KMS-11 (cell line): ENCODE measurements around the gene C19orf53.
"Not testable (repeated sequence)": the region's sequence is repeated elsewhere in the genome, so short reads cannot be mapped to it uniquely, and the experiment has no call there.

ENCODE experiments used
- H2AFZ ChIP-seq: fragments of 200-600 bp; sonication (generic); 2 replicates; pipeline ENCODE4 v1.6.1; 2016; ENCODE audit warnings: antibody characterized with exemption, mixed run types, low read depth
- H3K27ac ChIP-seq: fragments of 200-600 bp; sonication (generic); 2 replicates; pipeline ENCODE4 v1.6.1; 2016; ENCODE audit warnings: mild to moderate bottlenecking, mixed run types
- H3K27me3 ChIP-seq: fragments of 200-600 bp; sonication (generic); 2 replicates; pipeline ENCODE4 v1.6.1; 2017; ENCODE audit warnings: mild to moderate bottlenecking, low read depth, mixed run types, moderate library complexity; ENCODE audit not compliant: insufficient read depth
- H3K36me3 ChIP-seq: fragments of 200-600 bp; sonication (generic); 2 replicates; pipeline ENCODE4 v1.6.1; 2017; ENCODE audit warnings: mild to moderate bottlenecking, mixed run types; ENCODE audit not compliant: insufficient read depth
- H3K4me1 ChIP-seq: fragments of 200-600 bp; sonication (generic); 2 replicates; pipeline ENCODE4 v1.6.1; 2016; ENCODE audit warnings: mild to moderate bottlenecking, low read depth, mixed run types; ENCODE audit not compliant: poor library complexity, severe bottlenecking
- H3K4me2 ChIP-seq: fragments of 200-600 bp; sonication (generic); 2 replicates; pipeline ENCODE4 v1.7.0; 2016; ENCODE audit warnings: mild to moderate bottlenecking, mixed run types
- H3K4me3 ChIP-seq: fragments of 200-600 bp; sonication (generic); IDR thresholded peaks from 2 replicates; pipeline ENCODE4 v1.6.1; 2017; ENCODE audit warnings: low read depth, low read length, mixed read lengths; ENCODE audit not compliant: insufficient read depth
- H3K79me2 ChIP-seq: fragments of 200-600 bp; sonication (generic); 2 replicates; pipeline ENCODE4 v1.6.1; 2016; ENCODE audit warnings: low read depth, mixed run types; ENCODE audit not compliant: insufficient read depth
- H3K9ac ChIP-seq: fragments of 200-600 bp; sonication (generic); 2 replicates; pipeline ENCODE4 v1.6.1; 2016; ENCODE audit warnings: mild to moderate bottlenecking, mixed run types
- H4K20me1 ChIP-seq: fragments of 200-600 bp; sonication (generic); 2 replicates; pipeline ENCODE4 v1.6.1; 2016; ENCODE audit warnings: mild to moderate bottlenecking, mixed run types; ENCODE audit not compliant: insufficient read depth
- TF ChIP-seq, protein P1 (sequence below): fragments of 200-600 bp; sonication (generic); conservative IDR thresholded peaks from 2 replicates; pipeline ENCODE4 v1.6.1; 2017; ENCODE audit warnings: low read depth, mild to moderate bottlenecking, antibody characterized with exemption, low read length, moderate library complexity, mixed read lengths

C19orf53 gene

DNA sequence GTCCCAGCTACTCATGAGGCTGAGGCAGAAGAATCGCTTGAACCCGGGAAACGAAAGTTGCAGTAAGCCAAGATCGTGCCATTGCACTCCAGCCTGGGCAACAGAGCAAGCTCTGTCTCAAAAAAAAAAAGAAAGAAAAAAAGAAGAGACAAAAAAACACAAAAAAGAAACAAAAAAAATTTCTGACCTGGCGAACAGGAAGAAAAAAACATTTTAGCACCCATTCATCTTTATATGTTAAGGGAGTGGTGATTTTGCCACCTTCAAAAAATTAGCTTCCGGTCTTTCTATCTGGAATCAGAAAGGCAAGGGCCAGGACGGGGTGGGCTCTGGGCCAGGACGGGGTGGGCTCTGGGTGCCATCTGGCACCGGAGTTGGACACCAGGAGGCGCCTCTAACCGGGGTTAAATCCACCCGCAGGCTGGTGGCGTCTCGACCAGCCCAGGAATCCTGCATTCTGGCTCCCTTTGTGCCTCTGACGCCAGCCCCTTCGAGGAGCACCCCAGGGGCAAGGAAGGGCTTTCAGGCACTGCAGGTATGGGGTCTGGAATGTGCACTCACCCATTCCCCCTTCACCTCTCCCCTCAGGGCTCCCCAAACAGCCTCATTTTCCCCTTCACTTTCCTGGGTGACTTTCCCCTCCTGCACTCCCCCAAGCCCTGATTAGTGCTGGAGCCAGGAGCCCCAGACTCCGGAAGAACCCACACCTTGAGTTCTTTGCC, 10.6 kb downstream of the C19orf53 start:
- Histone ChIP-seq H4K20me1 (no peaks in the 10 kb centered on the region), H3K36me3 (no peaks in the 10 kb centered on the region), H3K27me3 (peaks cover 2% of the 10 kb centered on the region; the same call in 1 of the 2 replicates), H3K4me3 (no peak overlapping the region), H3K27ac (no peak overlapping the region), H3K79me2 (no peaks in the 10 kb centered on the region), H2AFZ (peak overlapping the region; percentile 89), H3K9ac (no peak overlapping the region), H3K4me1 (peaks cover 12% of the 10 kb centered on the region), H3K4me2 (peak overlapping the region; percentile 9)
- TF ChIP-seq, protein P1, sequence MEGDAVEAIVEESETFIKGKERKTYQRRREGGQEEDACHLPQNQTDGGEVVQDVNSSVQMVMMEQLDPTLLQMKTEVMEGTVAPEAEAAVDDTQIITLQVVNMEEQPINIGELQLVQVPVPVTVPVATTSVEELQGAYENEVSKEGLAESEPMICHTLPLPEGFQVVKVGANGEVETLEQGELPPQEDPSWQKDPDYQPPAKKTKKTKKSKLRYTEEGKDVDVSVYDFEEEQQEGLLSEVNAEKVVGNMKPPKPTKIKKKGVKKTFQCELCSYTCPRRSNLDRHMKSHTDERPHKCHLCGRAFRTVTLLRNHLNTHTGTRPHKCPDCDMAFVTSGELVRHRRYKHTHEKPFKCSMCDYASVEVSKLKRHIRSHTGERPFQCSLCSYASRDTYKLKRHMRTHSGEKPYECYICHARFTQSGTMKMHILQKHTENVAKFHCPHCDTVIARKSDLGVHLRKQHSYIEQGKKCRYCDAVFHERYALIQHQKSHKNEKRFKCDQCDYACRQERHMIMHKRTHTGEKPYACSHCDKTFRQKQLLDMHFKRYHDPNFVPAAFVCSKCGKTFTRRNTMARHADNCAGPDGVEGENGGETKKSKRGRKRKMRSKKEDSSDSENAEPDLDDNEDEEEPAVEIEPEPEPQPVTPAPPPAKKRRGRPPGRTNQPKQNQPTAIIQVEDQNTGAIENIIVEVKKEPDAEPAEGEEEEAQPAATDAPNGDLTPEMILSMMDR = peak; percentile 74

DNA sequence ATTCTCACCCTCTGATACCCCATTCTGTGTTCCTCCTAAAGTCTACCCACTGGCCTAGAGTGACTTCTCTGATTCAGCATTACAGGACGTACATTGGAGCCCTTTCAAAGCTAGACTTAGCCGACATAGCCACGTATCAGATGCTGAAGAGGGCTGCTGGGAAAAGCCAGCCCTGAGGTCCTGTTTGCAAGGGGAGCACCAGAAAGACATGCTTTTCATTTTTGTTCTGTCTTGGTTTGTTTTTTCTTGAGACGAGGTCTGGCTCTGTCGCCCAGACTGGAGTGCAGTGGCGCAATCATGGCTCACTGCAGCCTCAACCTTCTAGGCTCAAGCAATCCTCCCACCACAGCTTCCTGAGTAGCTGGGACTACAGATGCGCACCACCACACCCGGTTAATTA, 14.7 kb downstream of the C19orf53 start:
- H3K27me3 ChIP-seq = peaks cover 2% of the 10 kb centered on the region; the same call in 1 of the 2 replicates
- TF ChIP-seq, protein P1 = no peak
- no peak overlapping the region for H2AFZ ChIP-seq
- H4K20me1 ChIP-seq = no peaks in the 10 kb centered on the region
- no peak overlapping the region for H3K9ac ChIP-seq
- no peaks in the 10 kb centered on the region for H3K36me3 ChIP-seq
- H3K79me2 ChIP-seq = no peaks in the 10 kb centered on the region
- no peak overlapping the region for H3K27ac ChIP-seq
- peaks cover 9% of the 10 kb centered on the region for H3K4me1 ChIP-seq
- no peak overlapping the region for H3K4me3 ChIP-seq
- H3K4me2 ChIP-seq = no peak overlapping the region

DNA sequence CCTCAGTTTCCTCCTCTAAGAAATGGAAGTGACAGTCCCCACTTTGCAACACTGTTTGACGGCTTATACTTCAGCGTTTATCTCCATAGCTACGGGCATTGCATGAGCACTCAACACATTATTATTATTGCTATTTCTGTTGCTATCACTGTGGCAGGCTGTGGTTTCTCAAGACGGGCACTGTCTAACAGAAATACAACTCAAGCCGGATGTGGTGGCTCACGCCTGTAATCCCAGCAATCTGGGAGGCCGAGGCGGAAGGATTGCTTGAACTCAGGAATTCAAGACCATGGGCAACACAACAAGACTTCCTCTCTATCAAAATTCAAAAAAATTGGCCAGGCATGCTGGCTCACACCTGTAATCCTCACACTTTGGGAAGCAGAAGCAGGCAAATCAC, 16.1 kb downstream of the C19orf53 start:
- peaks cover 2% of the 10 kb centered on the region; the same call in 1 of the 2 replicates for H3K27me3 ChIP-seq
- H2AFZ ChIP-seq = no peak overlapping the region
- H3K36me3 ChIP-seq = no peaks in the 10 kb centered on the region
- no peak overlapping the region for H3K4me2 ChIP-seq
- no peak overlapping the region for H3K27ac ChIP-seq
- no peaks in the 10 kb centered on the region for H3K79me2 ChIP-seq
- no peak overlapping the region for H3K9ac ChIP-seq
- no peaks in the 10 kb centered on the region for H3K4me1 ChIP-seq
- no peaks in the 10 kb centered on the region for H4K20me1 ChIP-seq
- H3K4me3 ChIP-seq = no peak overlapping the region
- TF ChIP-seq, protein P1 = no peak

DNA sequence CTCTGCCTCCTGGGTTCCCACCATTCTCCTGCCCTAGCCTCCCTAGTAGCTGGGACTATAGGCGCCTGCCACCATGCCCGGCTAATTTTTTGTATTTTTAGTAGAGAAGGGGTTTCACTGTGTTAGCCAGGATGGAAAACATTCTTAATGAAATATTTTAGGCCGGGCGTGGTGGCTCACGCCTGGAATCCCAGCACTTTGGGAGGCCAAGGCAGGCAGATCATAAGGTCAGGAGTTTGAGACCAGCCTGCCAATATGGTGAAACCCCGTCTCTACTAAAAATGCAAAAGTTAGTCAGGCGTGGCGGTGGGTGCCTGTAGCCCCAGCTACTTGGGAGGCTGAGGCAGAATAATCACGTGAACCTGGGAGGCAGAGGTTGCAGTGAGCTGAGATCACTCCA, 19.1 kb downstream of the C19orf53 start:
- H3K27ac ChIP-seq = not testable (repeated sequence)

DNA sequence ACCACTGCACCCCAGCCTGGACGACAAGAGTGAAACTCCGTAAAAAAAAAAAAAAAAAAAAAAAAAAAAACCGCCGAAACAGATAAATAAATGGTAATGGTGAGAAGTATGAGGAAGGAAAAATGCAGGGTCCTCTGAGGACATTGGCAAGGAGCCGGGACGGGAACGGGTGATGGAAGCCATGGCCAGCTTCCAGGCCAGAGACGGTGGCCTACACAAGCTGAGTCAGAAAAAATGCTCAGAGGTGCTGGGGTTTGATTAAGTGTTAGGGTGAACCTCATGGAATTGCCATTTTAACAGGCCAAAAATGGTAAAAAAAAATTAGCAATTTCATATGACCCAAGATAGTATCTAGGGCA, 20.1 kb downstream of the C19orf53 start:
- no peak overlapping the region for H3K4me3 ChIP-seq
- no peak overlapping the region for H3K27ac ChIP-seq
- peak overlapping the region; percentile 90 for H3K4me2 ChIP-seq
- H3K36me3 ChIP-seq = no peaks in the 10 kb centered on the region
- H4K20me1 ChIP-seq = no peaks in the 10 kb centered on the region
- peak overlapping the region; percentile 24; the same call in 1 of the 2 replicates for H3K9ac ChIP-seq
- peaks cover 9% of the 10 kb centered on the region for H3K4me1 ChIP-seq
- TF ChIP-seq, protein P1 = no peak
- H3K27me3 ChIP-seq = peaks cover 2% of the 10 kb centered on the region; the same call in 1 of the 2 replicates
- H3K79me2 ChIP-seq = no peaks in the 10 kb centered on the region
- H2AFZ ChIP-seq = peak overlapping the region; percentile 96

More for the DNA sequence above, 19.1 kb downstream of the C19orf53 start:
- not testable (repeated sequence) for H4K20me1 ChIP-seq, H3K4me1 ChIP-seq, H3K79me2 ChIP-seq, H3K27me3 ChIP-seq, H3K4me3 ChIP-seq, H2AFZ ChIP-seq, H3K4me2 ChIP-seq, H3K9ac ChIP-seq, H3K36me3 ChIP-seq
